Tongue (tissue), 2 donors: Measurements from ENCODE around the gene OXCT1. TPM values are rescaled to one million over a fixed set of nuclear protein-coding genes. Genes with fewer than 3 reads are reported as not detected.
"Not testable (repeated sequence)": the region's sequence is repeated elsewhere in the genome, so short reads cannot be mapped to it uniquely, and the experiment has no call there.

Experiments
- DNase-seq: peaks from one replicate; pipeline ENCODE4 v3.0.0-alpha.2; 2015
- total RNA-seq: library from RNA; depleted of rRNA; stranded (reverse); fragments of >200 nt; gene quantifications from one replicate; pipeline ENCODE4 v1.2.3, GENCODE V29; 2014

The OXCT1 gene
- total RNA-seq, 1 donor from 2014 or later: 25.8 TPM

- DNase-seq: not testable (repeated sequence)
These were observed 155.8 kb downstream of the OXCT1 start for GRCh38 chr5:41714446-41714845.

DNA sequence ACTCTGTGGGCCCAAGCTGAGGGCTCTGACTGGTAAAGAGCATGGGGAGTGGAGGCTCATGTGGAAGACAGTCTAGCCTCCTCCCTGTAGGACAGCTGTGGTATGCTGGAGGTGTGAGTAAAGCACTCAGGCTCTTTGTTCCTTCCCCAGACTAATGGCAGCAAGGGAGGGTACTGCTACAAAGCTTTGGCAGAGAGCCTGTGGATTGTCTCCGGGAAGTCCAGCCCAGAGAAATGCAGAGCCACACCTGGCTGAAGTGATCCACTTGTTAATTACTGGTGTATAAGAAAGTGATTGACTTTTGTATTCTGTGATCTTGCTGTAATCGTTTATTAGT is 161.7 kb downstream of the OXCT1 start:
- no peak for DNase-seq

DNA sequence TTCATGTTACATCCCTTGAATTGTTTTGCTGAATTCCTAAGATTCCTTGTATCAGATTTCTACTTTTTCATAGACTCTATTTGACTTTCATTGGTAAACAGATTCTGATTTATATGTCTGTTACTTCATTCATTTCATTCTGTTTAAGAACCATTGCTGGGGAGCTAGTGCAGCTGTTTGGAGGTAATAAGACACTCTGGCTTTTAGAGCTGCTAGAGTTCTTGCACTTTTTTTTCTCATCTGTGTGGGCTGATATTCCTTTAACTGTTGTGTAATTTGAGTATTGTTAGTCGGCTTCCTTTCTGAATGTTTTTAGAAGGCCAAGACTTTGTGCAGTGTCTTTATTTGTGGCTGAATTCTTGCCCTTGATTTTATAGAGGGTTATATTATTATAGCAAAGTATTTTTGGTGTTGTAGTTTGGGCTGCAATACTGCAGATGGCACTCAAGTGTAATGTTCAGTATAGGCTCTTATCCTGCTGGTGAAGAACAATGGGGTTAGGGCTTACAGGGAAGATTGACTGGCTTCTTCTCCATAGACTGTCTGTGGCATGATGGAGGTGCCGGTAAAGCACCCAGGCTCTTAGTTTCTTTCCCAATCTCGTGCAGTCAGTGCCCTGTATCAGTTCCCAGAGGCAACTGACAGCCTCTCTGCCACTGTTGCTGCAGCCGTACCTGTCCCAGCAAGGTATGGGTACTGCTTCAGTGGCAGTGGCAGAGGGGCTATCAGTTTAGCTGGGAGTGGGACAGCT is 162.2 kb downstream of the OXCT1 start:
- DNase-seq: no peak

- no peak for DNase-seq
These were observed 174.2 kb downstream of the OXCT1 start for GRCh38 chr5:41695920-41696582.

GRCh38 chr5:41686767-41687166 is 183.5 kb downstream of the OXCT1 start:
- DNase-seq: no peak

DNA sequence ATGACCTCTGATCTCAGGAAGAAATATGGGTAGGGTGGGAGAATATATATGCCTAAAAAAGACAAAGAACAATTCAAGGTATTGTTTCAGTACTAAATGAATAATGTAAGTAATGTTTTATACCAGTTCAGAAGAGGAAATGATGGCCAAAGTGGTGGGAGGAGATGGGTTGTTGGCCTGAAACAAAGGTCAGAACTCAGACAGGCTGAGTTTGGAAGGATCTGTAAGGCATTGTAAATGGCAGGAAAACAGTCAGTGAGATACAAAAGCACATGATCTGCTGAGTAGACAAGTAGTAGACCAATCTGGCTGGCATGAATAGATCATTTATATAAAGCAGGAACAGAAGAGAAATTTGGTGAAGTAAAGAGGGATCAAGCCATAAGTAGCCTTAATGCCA is 184.0 kb downstream of the OXCT1 start:
- DNase-seq: no peak

GRCh38 chr5:41683181-41683580 is 187.0 kb downstream of the OXCT1 start:
- no peak for DNase-seq

DNA sequence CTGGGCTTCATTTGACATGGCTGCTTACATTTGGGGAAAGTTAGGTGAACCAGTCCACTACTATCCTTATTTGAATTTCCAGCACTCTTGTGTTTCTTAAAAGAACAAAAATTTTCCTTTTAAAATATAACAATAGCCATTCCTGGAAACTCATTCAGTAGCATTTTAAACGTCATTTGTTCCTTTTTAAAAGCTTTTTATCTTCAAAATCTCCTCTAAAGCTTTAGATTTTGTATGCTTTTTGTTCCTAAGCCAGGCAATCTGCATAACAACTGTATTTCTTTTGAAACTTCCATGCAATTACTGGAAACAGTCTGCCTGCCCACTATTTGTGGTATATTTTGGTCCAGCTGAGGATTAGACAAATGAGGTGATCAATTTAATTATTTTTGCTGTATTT is 187.6 kb downstream of the OXCT1 start:
- DNase-seq: no peak

GRCh38 chr5:41681840-41682239 is 188.4 kb downstream of the OXCT1 start:
- no peak for DNase-seq

Other genes with a start within 250 kb of the OXCT1 start
- 17.5 TPM for gene RIMOC1, start 33.9 kb upstream of the OXCT1 start, total RNA-seq
- 10.7 TPM for gene FBXO4, start 54.9 kb upstream of the OXCT1 start, total RNA-seq